WERI-Rb-1 (cell line): ENCODE measurements around the gene TMEM178A.
A peak's percentile ranks its signal among the peaks of the same experiment; 100 is the strongest.

ENCODE experiments used
- DNase-seq: peaks from one replicate; pipeline ENCODE4 v3.0.0-alpha.2; 2020
- H3K27ac ChIP-seq: fragments of 250-450 bp; sonication (Bioruptor Pico); 2 replicates; pipeline ENCODE4 v1.5.1; 2020; ENCODE audit warnings: mild to moderate bottlenecking, moderate library complexity
- H3K27me3 ChIP-seq: fragments of 250-450 bp; sonication (Bioruptor Pico); 2 replicates; pipeline ENCODE4 v1.5.1; 2021; ENCODE audit warnings: mild to moderate bottlenecking, low read depth, moderate library complexity; ENCODE audit not compliant: insufficient read depth, severe bottlenecking
- H3K36me3 ChIP-seq: fragments of 250-450 bp; sonication (Bioruptor Pico); 2 replicates; pipeline ENCODE4 v1.5.1; 2020; ENCODE audit warnings: mild to moderate bottlenecking, moderate library complexity
- H3K4me3 ChIP-seq: 2 replicates; pipeline ENCODE4 v1.5.1; 2011; ENCODE audit warnings: low read depth, mild to moderate bottlenecking, control low read depth, low read length
- H3K9me3 ChIP-seq: fragments of 250-450 bp; sonication (Bioruptor Pico); 2 replicates; pipeline ENCODE4 v1.5.1; 2021; ENCODE audit warnings: mild to moderate bottlenecking, moderate library complexity; ENCODE audit not compliant: severe bottlenecking
- TF ChIP-seq, protein P1 (sequence below): IDR thresholded peaks from 2 replicates; pipeline ENCODE4 v1.5.1; 2011; ENCODE audit warnings: low read depth, mild to moderate bottlenecking, control low read depth, inconsistent platforms, low read length

The TMEM178A gene

DNA sequence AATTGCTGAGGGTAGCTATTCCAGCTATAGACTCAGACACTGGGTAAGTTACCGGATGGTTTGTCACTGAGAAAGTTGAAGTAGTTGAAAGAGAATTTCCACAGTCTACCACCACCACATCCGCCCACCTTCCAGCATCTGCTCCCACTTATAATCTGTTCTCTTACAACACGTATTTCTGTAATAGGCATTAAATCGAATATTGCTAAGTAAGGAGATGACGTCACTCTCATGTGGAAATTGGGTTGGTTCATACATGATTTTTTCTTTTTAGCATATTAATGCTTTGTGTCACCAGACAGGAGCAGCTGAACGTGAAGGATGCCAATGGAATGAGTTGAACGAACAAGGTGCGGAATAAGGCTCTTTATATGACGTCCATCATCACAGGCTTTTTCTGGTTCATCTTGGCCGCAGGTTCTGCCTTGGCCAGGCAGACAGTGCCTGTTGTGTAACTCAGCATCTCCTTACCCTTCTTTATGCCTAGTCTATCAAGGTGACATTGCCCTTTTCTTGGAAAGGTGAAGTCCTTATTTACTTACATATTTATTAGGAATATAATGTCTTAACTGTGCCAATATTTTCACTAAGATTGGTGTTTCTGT, 67.5 kb downstream of the TMEM178A start:
- H3K36me3 ChIP-seq, result peaks cover 72% of the 10 kb centered on the region
- peaks cover 3% of the 10 kb centered on the region for H3K9me3 ChIP-seq
- no peaks in the 10 kb centered on the region for H3K27me3 ChIP-seq
- DNase-seq, result no peak
- TF ChIP-seq, protein P1, sequence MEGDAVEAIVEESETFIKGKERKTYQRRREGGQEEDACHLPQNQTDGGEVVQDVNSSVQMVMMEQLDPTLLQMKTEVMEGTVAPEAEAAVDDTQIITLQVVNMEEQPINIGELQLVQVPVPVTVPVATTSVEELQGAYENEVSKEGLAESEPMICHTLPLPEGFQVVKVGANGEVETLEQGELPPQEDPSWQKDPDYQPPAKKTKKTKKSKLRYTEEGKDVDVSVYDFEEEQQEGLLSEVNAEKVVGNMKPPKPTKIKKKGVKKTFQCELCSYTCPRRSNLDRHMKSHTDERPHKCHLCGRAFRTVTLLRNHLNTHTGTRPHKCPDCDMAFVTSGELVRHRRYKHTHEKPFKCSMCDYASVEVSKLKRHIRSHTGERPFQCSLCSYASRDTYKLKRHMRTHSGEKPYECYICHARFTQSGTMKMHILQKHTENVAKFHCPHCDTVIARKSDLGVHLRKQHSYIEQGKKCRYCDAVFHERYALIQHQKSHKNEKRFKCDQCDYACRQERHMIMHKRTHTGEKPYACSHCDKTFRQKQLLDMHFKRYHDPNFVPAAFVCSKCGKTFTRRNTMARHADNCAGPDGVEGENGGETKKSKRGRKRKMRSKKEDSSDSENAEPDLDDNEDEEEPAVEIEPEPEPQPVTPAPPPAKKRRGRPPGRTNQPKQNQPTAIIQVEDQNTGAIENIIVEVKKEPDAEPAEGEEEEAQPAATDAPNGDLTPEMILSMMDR, result no peak
- no peak overlapping the region for H3K27ac ChIP-seq
- no peak overlapping the region for H3K4me3 ChIP-seq

DNA sequence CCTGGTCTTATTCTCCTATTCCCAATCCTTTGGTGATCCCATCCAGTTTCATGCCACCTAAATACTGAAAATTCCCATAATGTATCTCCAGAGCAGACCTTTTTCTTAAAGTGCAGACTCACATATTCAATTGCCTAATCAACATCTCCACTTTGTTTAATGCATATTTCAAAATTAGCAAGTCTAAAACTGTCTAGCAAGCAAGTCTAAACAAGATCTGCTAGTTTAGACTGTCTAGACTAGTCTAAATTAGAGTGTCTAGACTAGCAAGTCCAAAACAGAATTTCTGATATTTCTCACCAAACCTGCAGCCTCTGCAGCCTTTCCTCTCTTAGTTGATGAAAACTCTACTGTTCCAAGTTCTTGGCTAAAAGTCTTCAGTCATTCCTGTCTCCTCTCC, 68.7 kb downstream of the TMEM178A start:
- TF ChIP-seq, protein P1, result no peak
- Histone ChIP-seq H3K27ac (no peak overlapping the region), H3K27me3 (no peaks in the 10 kb centered on the region), H3K4me3 (no peak overlapping the region), H3K36me3 (peaks cover 73% of the 10 kb centered on the region), H3K9me3 (peaks cover 3% of the 10 kb centered on the region)
- no peak for DNase-seq

DNA sequence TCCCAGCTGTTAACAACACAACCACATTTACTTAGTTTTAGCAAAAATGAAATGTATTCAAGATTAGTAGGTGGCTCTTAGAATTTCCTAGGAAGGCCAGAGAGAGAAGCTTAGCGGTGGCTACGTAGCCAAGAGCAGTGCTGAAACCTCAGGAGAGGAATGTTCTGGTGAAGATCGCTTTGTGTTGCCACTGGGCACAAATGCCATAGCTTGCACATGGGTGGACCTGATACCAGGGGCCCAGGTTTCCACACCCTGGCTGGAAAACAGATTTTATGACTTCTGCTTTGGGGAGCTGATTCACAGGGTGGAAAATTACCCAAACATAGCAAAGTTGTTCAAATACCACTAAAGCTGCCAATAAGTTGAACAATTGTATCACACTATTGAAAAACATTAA, 69.9 kb downstream of the TMEM178A start:
- no peak for DNase-seq
- peaks cover 73% of the 10 kb centered on the region for H3K36me3 ChIP-seq
- H3K9me3 ChIP-seq, result peaks cover 3% of the 10 kb centered on the region
- H3K27me3 ChIP-seq, result no peaks in the 10 kb centered on the region
- no peak overlapping the region for H3K27ac ChIP-seq
- TF ChIP-seq, protein P1, result no peak
- H3K4me3 ChIP-seq, result no peak overlapping the region

DNA sequence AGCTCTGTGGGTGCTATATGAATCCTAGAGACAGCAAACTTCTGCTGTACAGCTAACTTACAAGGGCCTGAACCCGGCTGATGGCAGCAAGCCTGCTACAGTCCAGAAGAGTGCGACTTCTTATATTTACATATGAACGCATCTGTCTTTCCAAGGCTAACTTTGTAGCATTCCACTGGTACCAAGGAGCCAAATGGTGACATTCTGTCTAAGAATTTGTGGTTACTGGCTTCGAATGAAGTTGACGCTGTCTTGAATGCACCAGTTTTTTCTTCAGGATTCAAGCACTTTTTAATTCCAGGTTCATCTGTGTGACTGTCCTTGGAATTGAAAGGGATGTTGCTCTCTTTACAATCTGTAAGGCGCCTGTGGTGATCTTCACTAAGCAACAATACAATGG, 70.9 kb downstream of the TMEM178A start:
- TF ChIP-seq, protein P1, result no peak
- no peak for DNase-seq
- Histone ChIP-seq H3K27ac (no peak overlapping the region), H3K36me3 (peaks cover 76% of the 10 kb centered on the region), H3K27me3 (no peaks in the 10 kb centered on the region), H3K9me3 (no peaks in the 10 kb centered on the region), H3K4me3 (no peak overlapping the region)

DNA sequence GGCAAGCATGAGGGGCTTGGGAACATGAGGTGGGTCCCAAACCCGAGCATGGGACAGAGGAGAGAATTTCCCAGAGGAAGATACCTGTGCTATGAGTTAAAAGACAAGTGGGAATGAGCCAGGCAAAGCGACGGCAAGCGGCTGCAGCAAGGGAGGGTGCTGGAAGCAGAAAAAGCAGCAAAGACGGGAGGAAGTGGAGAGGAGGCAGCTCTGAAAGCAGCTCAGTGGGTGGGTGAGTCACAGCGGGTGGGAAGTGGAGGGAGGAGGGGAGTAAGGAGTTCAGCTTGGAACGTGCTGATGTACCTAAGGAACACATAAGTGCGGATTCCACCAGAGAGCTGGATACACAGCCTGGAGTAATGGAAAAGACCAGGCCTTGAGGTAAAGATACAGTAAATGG, 71.9 kb downstream of the TMEM178A start:
- Histone ChIP-seq H3K4me3 (no peak overlapping the region), H3K36me3 (peaks cover 80% of the 10 kb centered on the region), H3K27me3 (no peaks in the 10 kb centered on the region), H3K9me3 (no peaks in the 10 kb centered on the region), H3K27ac (no peak overlapping the region)
- TF ChIP-seq, protein P1, result no peak
- DNase-seq, result no peak

DNA sequence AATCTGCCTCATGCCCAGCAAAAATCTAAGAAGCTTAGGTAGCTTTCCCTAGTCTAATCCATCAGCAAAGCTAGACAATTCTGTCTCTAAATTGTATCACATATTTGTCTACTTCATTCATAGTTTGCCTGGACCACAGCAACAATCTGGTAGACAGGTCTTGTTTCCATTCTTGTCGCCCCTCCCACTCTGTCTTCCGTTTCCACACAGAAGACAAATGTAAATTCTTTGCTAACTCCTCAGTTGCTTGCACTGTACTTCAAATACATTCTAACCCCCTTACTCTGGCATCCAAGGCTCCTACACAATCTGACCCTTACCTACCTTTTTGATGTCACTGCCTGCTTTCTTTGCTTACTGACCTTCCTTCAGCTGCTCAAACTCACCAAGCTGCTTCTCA, 73.2 kb downstream of the TMEM178A start:
- peaks cover 75% of the 10 kb centered on the region for H3K36me3 ChIP-seq
- H3K9me3 ChIP-seq, result no peaks in the 10 kb centered on the region
- no peak for DNase-seq
- peak overlapping the region; percentile 68 for H3K27ac ChIP-seq
- no peaks in the 10 kb centered on the region for H3K27me3 ChIP-seq
- H3K4me3 ChIP-seq, result no peak overlapping the region
- TF ChIP-seq, protein P1, result no peak
